Embryonic facial prominence (tissue), 1 donor: Measurements from ENCODE around the gene ZSCAN5A.
"Not testable (repeated sequence)": the region's sequence is repeated elsewhere in the genome, so short reads cannot be mapped to it uniquely, and the experiment has no call there.

ENCODE experiments used
- DNase-seq: peaks from one replicate; pipeline ENCODE4 v3.0.0-alpha.2; 2016; ENCODE audit errors: extremely low spot score

ZSCAN5A gene

DNA sequence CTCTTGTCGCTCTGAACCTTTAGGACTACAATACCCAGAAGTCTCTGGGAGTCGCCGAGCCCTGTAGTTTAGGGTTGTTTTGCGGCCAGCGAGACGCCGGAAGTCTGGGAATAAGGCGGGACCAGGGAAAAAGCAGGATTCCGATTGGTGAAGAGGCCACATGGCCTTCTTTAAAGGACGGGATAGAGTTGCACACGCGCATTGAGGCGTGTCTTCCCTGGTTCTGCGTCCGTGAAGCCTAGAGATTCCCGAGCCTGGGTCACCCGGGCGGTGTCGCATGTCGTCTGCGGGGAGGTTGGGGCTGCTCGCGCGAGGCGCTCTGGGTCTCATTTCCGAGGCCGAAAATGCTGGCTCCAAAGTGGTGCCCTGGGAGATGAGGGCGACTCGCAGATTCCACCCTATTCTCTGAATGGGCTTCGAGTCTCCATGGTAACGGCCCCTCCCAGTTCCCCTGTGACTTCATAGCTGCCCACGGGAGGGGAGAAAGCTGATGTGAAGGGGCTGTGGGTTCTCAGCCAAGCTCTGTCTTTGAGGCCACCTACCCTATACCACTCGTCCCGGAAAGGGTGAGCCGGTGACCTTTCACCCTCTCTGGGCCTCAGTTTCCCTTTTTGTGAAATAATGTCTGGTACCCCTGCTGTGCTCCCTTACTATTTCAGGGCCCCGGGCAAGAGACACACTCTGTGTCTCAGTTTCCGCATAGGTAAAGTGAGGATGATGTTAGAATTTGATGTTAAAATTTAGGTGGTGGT is 614 bp upstream of the ZSCAN5A start:
- peak; percentile 95 for DNase-seq

GRCh38 chr19:56314018-56314380 is 640 bp downstream of the ZSCAN5A start:
- no peak for DNase-seq

DNA sequence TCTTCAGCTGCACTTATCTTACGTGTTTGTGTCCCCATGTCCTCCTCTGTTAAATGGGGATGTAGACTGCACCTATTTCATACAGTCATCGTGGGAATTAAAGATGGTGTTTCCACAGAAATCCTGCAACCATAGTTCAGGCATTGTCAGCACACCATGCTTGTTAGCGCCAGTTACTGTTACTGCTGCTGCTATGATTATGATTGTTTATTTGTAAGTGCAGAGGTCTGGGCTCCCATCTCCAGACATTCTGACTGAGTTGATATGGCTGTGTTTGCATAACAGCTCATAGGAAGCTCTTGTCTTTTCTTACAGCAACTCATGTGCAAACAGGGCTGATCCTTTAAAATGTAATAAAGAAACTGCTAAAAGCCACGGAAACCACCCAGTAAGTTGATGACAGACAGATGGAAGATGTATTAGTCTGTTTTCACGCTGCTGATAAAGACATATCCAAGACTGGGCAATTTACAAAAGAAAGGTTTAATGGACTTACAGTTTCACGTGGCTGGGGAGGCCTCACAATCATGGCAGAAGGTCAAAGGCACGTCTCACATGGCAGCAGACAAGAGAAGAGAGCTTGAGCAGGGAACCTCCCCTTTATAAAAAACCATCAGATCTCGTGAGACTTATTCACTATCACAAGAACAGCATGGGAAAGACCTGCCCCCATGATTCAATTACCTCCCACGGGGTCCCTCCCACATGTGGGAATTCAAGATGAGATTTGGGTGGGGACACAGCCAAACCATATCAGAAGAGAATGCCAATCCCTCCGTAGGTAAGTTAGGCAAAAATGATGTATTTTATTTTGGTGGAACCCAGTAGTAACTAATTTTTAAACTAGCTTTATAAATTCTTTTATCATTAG is 1.6 kb downstream of the ZSCAN5A start:
- DNase-seq, result no peak

- DNase-seq, result no peak
These were observed 2.3 kb downstream of the ZSCAN5A start for GRCh38 chr19:56312342-56312741.

DNA sequence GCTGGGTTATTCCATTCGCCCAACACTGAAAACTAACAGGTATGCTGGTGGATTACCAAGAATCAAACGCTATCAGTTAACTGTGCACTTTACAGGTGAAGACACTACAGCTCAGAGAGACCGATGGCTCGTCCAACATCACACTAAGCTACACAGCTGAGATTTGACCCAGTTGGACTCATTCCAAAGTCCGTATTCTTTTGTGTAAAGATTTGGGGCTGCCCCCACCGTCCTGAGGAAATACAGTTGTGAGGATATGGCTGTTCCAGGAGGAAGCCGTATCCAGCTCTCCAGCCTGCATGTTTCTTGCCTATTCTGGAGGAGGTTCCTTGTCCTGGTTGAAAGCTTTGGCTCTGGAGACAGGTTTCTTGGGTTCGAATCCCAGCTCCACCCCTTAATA is 4.2 kb downstream of the ZSCAN5A start:
- DNase-seq, result no peak

DNA sequence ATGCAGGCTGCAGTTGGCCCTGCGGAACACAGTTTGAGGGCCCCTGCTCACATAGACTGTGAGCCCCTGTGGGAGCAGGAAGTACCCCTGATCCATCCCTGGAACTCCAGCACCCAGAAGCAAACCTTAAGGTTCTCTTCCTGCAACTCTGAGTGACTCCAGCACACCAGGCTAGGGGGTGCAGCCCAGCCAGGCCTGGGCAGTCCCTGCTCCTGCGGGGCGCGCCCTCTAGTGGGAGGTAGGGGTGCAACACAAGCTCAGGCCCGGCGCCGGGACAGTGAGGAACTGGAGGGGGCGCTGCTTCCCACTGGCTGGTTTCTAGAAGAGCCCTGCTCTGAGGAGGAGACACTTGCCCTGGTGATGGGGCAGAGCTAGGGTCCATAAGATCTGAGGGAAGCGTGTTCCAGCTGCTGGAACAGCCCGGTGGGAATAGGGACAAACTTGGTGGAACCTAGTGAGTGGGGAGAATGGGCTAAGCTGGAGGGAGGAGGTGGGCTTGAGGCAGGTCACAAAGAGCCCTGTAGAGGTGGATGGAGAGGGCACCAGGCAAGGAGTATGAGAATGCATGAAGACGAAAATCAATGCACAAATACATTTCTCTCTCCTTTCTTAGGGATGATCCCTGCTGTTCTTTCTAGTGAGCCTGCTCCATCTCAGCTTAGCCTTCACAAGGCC is 5.0 kb downstream of the ZSCAN5A start:
- no peak for DNase-seq

GRCh38 chr19:56308792-56309191 is 5.8 kb downstream of the ZSCAN5A start:
- no peak for DNase-seq

GRCh38 chr19:56307062-56307461 is 7.6 kb downstream of the ZSCAN5A start:
- not testable (repeated sequence) for DNase-seq

DNA sequence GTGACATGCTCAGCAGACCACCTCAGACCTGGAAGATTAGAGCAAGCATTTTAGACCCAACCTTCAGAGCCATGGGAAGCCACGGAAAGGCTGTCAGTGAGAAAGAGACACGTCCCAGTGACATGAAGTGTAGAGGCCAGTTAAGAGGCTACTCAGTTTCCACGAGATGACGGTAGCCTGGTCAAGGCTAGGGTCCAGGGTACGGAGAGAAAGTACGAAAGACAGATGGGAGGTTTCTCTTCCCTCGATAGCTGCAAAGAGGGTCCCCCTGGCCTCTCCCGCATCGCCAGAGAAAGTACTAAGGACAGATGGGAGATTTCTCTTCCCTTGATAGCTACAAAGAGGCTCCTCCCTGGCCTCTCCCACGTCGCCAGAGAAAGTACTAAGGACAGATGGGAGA is 8.6 kb downstream of the ZSCAN5A start:
- DNase-seq, result no peak

- DNase-seq, result no peak
These were observed 10.4 kb downstream of the ZSCAN5A start for GRCh38 chr19:56304243-56304642.

DNA sequence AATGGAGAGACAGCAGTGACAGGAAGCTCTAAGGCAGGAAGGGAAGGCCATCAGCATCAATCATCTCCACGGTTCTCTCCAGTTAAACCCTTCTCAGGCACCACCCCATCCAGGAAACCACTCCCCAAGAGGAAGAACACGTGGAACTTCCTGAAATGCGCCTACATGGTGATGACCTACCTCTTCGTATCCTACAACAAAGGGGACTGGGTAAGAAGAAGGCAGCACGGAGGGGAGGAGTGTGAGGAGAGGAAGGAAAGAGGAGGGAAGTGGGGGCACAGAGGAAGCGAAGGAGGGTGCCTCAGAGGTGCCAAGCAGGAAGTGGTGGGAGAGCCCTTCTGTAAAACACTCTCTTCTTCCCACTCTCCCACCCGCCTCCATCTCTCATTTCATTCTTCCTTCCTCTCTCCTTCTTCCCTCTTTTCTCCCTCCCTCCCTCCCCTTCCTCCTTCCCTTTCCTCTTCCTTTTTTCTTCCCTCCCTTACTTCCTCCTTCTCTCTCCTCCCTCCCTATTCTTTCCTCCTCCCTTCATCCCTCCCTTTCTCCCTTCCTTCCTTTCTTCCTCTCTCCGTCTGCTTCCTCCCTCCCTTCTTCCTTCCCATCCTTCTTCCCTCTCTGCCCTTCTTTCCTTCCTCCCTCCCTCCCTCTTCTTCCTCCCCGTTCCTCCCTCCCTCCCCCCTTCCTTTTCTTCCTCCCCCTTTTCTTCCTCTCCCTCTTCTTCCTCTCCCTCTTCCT is 12.6 kb downstream of the ZSCAN5A start:
- DNase-seq, result no peak

- DNase-seq, result no peak
These were observed 13.5 kb downstream of the ZSCAN5A start for GRCh38 chr19:56301155-56301554.

GRCh38 chr19:56299688-56300087 is 15.0 kb downstream of the ZSCAN5A start:
- no peak for DNase-seq

DNA sequence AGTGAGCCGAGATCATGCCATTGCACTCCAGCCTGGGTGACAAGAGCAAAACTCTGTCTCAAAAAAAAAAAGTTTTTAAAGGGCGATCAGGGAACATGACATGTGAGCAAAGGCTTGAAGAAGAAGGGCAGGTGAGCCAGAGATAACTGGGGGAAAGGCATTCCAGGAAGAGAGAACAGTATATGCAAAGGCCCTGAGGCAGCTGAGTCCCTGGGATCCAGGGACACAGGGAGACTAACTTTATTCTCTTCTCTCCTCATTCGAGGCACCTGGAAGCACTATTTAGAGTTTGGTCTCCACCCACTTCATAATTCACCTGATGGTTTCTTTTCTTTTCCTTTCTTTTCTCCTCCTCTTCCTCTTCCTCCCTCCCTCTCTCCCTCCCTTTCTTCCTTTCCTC is 17.6 kb downstream of the ZSCAN5A start:
- DNase-seq, result no peak

DNA sequence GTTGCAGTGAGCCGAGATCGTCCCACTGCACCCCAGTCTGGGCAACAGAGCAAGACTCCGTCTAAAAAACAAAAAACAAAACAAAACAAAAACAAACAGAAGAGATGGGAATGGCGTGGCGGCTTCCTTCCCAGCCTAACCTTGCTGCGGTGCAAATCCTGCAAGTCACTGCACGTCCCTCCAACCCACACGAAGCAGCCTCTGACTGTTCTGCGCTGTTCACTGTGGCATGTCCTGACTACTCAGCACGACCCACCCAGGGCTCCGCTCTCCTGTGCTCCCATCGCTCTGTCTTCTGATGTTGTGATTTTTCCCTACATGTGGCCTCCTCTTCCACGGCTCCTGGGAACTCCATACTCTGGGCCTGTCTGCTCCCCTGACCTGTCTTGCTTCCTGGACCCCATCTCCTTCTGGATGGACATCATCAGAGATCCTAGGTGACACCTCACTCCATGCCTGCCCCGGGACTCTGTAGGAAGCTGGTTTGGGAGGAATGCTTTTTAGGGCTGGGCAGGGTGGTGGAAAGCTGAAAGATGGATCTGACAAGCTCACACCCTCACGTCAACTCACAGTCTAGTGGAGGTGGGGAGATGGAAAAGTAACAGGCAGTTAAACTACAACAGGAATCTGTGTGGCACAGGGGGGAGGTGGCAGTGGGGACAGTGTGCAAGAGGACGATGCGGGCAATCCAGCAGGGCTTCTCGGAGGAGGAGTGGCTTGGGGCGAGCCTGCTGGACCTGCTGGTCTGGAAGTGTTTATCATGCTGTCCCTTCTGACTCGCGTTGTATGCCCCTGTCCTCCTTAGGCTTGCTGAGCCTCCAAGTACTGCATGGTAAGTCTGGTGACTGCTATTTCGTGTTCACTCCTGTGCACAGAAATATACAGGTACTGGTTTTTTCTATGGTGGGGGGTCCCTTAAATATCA is 18.8 kb downstream of the ZSCAN5A start:
- no peak for DNase-seq

GRCh38 chr19:56294549-56294948 is 20.1 kb downstream of the ZSCAN5A start:
- no peak for DNase-seq

- DNase-seq, result no peak
These were observed 22.8 kb downstream of the ZSCAN5A start for GRCh38 chr19:56291867-56292266.

DNA sequence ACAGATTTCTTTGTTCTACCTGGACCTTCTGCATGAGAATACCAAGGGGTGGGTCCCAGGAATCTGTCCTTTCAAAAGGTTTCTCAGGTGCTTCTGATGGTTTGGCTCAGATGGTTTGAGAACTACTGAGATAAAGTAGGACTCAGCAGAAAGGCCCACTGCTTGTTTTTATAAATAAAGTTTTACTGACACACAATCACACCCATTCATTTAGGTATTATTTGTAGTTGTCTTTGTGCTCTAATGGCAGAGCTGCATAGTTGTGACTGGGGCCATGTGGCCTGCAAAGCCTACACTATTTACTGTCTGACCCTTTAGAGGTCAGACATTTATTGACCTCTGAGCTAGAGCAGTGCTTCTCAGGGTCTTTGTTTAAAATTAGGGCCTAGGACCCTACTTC is 24.5 kb downstream of the ZSCAN5A start:
- DNase-seq, result no peak

GRCh38 chr19:56284746-56285145 is 29.9 kb downstream of the ZSCAN5A start:
- DNase-seq, result no peak

GRCh38 chr19:56282809-56283208 is 31.8 kb downstream of the ZSCAN5A start:
- DNase-seq, result no peak
